ENCODE results near the gene LIPE. TPM values are rescaled to one million over a fixed set of nuclear protein-coding genes. Genes with fewer than 3 reads are reported as not detected.

LIPE gene
- total RNA-seq, 2 donors from 2014 or later, result 12.5 to 25.5 TPM

DNA sequence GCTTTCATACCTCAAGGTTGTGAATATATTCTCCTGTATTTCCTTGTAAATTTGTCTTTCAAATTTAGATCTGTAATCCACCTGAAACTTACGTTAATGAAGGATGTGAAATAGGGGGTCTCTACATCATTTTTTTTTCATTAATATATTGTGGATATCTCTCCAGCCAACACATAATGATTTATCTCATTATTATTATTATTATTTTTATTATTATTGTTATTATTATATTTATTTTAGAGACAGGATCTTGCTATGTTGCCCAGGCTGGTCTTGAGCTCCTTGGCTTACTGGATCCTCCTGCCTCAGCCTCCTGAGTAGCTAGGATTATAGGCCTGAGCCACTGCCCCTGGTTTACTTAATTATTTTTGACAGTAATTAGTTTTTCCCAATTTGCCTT, 4.3 kb upstream of the LIPE start:
- H3K4me1 Mint-ChIP-seq, result no peaks in the 10 kb centered on the region
- ATAC-seq (replicated peaks), result no peak
- no peak overlapping the region for H3K4me3 Mint-ChIP-seq
- no peaks in the 10 kb centered on the region for H3K9me3 Mint-ChIP-seq
- H3K27ac Mint-ChIP-seq, result no peak overlapping the region
- H3K27me3 Mint-ChIP-seq, result no peaks in the 10 kb centered on the region
- H3K36me3 Mint-ChIP-seq (ENCODE audit: low read depth), result no peaks in the 10 kb centered on the region

DNA sequence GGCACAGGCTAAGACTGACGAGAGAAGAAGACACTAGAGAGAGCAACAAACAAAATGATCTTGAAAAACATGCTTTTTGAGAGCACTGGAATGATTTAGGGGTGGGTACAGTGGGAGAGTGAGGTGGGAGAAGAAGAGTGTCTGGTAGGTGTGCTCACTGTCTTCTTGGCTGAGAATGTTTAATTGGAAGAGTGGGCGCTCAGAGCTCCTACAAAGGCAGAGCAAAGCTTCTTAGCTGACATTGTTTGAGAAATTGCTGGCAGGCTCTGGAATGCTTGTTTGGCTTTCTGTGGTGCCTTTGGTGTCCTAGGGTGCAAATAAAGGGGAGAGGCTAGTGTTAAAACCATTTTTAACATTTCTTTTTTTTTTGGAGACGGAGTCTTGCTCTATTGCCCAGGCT, 1.5 kb upstream of the LIPE start:
- Mint-ChIP-seq H3K4me3 (no peak overlapping the region), H3K36me3 (ENCODE audit: low read depth) (no peaks in the 10 kb centered on the region), H3K9me3 (no peaks in the 10 kb centered on the region), H3K4me1 (no peaks in the 10 kb centered on the region), H3K27me3 (no peaks in the 10 kb centered on the region), H3K27ac (no peak overlapping the region)
- no peak for ATAC-seq (replicated peaks)

DNA sequence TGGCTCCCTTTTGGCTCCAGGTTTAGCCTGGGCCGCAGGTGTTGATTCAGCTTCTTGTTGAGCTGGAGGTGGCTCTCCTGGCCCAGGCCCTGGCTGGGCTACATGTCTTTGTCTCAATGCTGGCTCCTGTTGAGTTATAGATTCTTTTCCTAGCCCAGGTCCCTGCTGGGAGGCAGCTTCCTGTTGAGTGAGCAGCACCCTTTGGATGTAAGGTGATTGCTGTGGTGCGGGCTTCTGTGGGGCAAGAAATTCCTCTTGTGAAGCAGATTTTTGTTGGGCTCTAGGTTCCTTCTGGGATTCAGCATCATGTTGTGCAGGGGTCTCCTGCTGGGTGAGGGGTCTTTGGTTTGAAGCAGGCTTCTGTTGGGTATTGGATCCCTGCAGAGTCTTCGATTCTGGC, 545 bp downstream of the LIPE start:
- ATAC-seq (replicated peaks), result no peak
- no peaks in the 10 kb centered on the region for H3K27me3 Mint-ChIP-seq
- H3K4me3 Mint-ChIP-seq, result no peak overlapping the region
- peaks cover 13% of the 10 kb centered on the region for H3K4me1 Mint-ChIP-seq
- H3K9me3 Mint-ChIP-seq, result no peaks in the 10 kb centered on the region
- no peak overlapping the region for H3K27ac Mint-ChIP-seq
- H3K36me3 Mint-ChIP-seq (ENCODE audit: low read depth), result no peaks in the 10 kb centered on the region

DNA sequence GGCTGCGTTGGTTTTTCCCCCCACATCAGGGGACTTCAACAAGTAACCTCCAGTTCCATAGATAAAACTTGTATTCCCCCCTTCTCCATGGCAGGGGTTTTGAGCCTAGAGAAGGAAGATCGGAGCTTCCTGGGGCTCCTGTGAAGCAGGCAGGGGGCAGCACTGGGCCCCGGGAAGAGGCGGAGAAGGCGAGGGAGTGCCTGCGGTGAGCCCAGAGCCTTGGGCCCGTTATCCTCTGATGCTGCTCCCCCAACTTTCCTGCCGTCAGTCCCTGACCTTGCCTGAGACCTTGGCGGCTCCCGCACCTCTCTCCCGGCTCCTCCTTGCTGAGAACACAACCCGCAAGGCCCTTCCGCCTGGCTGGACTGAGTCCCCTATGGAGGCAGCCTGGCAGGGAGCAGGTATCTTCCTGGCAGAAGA, 2.5 kb downstream of the LIPE start:
- peak overlapping the region; percentile 87 for H3K4me3 Mint-ChIP-seq
- H3K36me3 Mint-ChIP-seq (ENCODE audit: low read depth), result no peaks in the 10 kb centered on the region
- ATAC-seq (replicated peaks), result no peak
- H3K9me3 Mint-ChIP-seq, result no peaks in the 10 kb centered on the region
- no peak overlapping the region for H3K27ac Mint-ChIP-seq
- H3K4me1 Mint-ChIP-seq, result peaks cover 29% of the 10 kb centered on the region
- H3K27me3 Mint-ChIP-seq, result no peaks in the 10 kb centered on the region

DNA sequence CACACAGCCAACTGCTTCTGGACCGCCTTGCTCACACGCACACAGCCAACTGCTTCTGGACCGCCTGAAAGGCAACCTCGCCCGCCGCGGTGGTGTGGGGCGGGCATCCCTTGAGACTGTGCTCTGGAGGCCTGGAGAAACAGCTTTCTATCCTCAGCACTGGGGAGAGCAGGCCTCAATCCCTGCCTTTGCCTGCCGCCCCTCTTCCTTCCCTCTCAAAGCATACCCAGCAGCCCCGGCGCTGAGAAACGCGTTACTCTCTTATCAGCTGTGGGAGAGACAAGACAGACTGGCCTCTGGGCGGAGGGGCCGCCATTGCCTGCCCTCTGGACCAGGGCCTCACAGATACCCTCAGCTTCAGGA, 2.9 kb downstream of the LIPE start:
- Mint-ChIP-seq H3K4me3 (peak overlapping the region; percentile 87), H3K4me1 (peaks cover 29% of the 10 kb centered on the region), H3K9me3 (no peaks in the 10 kb centered on the region), H3K36me3 (ENCODE audit: low read depth) (no peaks in the 10 kb centered on the region), H3K27ac (no peak overlapping the region), H3K27me3 (no peaks in the 10 kb centered on the region)
- ATAC-seq (replicated peaks), result no peak

DNA sequence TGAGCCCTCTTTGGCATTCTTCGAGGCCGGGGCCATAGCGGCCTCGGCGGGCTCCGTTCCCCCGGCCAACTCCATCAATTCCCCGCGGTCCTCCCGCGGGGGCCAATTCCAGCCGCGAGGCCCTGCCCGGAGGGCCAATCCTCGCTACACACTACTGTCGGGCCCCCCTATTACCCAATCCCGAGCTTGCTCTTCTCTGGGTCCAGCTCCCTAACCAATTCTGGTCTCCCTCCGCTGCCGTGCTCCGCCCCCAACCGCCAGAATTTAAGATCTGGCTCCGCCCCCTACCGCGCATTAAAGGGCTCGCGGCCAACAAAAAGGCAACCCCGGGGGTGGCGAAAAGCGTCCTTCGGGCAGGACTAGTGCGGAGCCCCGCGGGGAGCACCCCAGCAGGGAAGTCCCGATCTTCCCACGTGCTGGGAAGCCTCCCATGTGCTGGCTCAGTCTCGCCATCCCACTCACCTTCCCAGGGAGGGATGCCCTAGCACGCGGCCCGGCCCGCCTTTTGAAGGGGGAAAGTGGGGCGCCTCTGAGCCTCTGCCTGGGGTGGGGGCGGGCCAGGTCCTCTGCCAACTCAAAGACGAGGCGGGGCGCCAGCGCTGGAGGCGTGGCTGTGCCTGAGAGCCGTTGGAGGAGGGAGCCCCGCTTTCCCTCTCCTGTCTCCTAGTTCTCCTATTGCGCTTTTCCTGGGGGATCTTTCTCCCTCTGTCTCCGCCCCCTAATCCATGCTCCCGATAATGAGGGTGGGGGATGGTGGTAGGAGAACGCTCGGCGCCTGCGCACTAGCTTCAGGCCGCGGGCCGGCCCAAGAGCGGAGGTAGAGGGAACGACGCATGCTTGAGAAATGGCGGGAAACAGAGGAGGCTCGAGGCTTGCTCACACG, 3.5 kb downstream of the LIPE start:
- H3K27me3 Mint-ChIP-seq, result no peaks in the 10 kb centered on the region
- no peaks in the 10 kb centered on the region for H3K36me3 Mint-ChIP-seq (ENCODE audit: low read depth)
- peaks cover 29% of the 10 kb centered on the region for H3K4me1 Mint-ChIP-seq
- H3K9me3 Mint-ChIP-seq, result no peaks in the 10 kb centered on the region
- ATAC-seq (replicated peaks), result peak; percentile 93
- peak overlapping the region; percentile 87 for H3K4me3 Mint-ChIP-seq
- H3K27ac Mint-ChIP-seq, result peak overlapping the region; percentile 81

DNA sequence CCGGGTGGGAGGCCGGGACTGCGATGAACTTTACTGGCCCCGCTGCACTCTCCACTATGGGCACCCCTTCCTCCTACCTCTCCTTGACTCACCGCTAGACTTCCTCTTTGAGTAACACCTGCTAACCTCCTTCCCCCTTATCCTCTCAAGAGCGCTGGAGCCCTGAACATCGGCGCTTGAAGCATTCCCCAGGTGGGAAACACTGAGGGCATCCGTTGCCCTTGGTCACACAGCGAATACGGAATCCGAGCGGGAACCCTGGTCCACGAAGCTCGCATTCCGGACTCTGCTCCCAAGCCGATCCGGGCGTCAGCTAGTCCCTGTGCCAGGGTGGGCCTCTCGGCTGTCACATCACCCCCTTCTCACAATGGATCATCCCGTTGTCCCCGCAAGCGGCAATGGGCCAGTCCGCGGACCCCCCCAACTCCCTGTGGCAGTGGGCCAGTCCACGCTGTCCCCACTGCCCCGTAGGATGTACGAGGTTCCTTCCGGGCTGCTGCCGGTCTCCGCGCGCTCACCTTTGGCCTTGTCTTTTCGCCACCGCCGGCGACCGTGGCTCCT, 4.2 kb downstream of the LIPE start:
- Mint-ChIP-seq H3K27me3 (no peaks in the 10 kb centered on the region), H3K4me1 (peaks cover 29% of the 10 kb centered on the region), H3K36me3 (ENCODE audit: low read depth) (peaks cover 5% of the 10 kb centered on the region), H3K4me3 (peak overlapping the region; percentile 87), H3K27ac (peak overlapping the region; percentile 81), H3K9me3 (no peaks in the 10 kb centered on the region)
- ATAC-seq (replicated peaks), result peak; percentile 69

DNA sequence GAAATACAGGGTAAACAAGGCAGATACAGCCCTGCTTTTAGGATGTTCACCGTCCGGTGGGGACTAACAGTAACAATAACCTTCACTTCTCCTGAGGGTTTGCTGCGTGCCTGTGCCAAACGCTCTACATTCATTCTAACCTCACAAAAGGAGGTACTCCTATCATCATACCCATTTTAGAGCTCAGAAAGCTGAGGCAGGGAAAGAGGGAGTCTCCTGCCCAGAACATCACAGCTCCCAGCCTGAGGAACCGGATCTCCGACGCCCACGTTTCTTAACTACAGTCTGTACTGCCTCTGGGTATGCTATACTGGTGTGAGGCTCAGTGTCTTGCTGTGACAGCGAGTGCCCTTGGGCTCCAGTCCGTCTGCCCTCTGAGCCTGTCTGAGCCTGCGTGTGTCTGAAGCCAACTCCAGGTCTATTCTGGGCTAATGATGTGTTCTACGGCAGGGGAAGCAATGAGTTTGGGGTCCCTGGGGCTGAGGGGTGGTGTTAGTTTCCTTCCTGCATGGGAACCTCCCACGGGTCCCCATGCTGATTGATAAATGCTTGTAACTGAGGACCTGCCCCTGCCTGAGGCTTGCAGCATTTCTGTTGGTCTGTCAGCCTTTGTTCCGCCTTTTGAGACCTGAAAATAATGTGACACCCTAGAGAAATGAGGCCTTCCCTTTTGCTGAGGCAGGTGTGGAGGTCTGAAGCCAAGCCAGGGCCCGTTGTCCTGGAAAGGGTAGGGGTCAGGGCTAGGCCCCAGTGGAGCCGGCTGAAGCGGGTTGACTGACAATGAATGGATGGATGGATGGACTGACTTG, 4.9 kb downstream of the LIPE start:
- Mint-ChIP-seq H3K9me3 (no peaks in the 10 kb centered on the region), H3K27ac (peak overlapping the region; percentile 81), H3K4me3 (peak overlapping the region; percentile 87), H3K27me3 (no peaks in the 10 kb centered on the region), H3K36me3 (ENCODE audit: low read depth) (peaks cover 6% of the 10 kb centered on the region), H3K4me1 (peaks cover 29% of the 10 kb centered on the region)
- no peak for ATAC-seq (replicated peaks)

DNA sequence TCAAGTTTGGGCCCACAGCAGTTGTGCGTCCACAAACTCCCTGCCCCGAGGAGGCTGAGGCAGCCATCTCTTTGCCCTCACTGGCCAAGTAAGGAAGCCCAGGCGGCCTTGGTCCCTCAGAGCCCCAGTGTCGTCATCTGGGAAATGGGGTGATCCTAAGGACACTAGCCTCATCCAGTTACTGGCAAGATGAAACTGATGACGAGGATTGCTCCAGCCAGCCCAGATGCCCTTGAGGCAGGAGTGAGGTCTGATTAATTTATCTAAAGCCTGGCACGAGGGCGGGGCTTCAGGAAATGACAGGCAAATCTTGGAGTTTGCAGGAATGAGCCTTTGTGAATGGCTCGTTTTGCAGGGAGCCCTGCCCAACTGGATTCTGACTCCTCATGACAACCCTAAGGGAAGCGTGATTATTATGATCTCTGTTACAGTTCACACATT, 5.6 kb downstream of the LIPE start:
- Mint-ChIP-seq H3K4me3 (peak overlapping the region; percentile 87), H3K4me1 (peaks cover 29% of the 10 kb centered on the region), H3K27me3 (no peaks in the 10 kb centered on the region), H3K27ac (peak overlapping the region; percentile 81), H3K9me3 (no peaks in the 10 kb centered on the region), H3K36me3 (ENCODE audit: low read depth) (peaks cover 6% of the 10 kb centered on the region)
- ATAC-seq (replicated peaks), result no peak

DNA sequence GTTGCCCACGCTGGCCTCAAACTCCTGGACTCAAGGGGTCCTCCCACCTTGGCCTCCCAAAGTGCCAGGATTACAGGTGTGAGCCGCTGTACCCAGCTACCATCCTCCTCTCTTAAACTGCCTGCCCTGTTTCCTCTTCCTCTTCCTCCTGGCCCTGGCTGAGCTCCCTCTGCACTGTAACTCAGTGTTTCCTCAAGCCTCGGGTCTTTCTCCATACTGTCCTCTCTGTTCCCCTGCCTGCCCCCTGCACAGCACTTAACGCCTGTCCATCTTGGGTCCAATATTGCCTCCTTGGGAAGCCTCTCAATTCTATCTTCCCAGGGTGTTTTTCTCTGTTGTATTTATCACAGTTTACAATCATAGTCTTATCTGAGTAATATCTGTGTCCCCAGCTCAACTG, 6.1 kb downstream of the LIPE start:
- H3K27me3 Mint-ChIP-seq, result no peaks in the 10 kb centered on the region
- peak overlapping the region; percentile 52 for H3K27ac Mint-ChIP-seq
- H3K36me3 Mint-ChIP-seq (ENCODE audit: low read depth), result peaks cover 10% of the 10 kb centered on the region
- peaks cover 29% of the 10 kb centered on the region for H3K4me1 Mint-ChIP-seq
- ATAC-seq (replicated peaks), result no peak
- peak overlapping the region; percentile 87 for H3K4me3 Mint-ChIP-seq
- no peaks in the 10 kb centered on the region for H3K9me3 Mint-ChIP-seq

DNA sequence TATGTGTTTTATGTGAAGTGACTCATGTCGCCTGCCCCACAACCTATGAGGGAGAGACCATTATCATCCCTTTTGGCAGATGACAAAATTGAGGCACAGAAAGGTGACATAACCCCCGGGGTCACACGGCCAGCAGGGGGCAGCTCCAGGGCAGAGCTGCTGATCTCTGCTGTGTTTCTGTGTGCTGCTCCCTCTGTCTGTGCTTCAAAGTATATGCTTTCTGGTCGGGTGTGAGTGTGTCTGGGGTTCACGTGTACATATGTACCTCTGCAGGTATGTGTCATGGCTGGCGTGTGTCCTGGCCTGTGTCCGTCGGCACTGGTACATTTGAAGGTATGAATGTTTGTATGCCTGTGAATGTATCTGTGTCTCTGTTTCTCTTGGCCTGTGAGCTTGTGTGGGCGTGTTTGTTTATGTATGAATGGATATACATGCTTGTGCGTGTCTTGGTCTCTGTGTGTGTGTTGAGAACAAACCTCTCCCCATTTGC, 7.1 kb downstream of the LIPE start:
- Mint-ChIP-seq H3K9me3 (no peaks in the 10 kb centered on the region), H3K4me1 (peaks cover 29% of the 10 kb centered on the region), H3K4me3 (no peak overlapping the region), H3K27me3 (no peaks in the 10 kb centered on the region), H3K27ac (peak overlapping the region; percentile 52), H3K36me3 (ENCODE audit: low read depth) (peaks cover 18% of the 10 kb centered on the region)
- peak; percentile 39 for ATAC-seq (replicated peaks)

DNA sequence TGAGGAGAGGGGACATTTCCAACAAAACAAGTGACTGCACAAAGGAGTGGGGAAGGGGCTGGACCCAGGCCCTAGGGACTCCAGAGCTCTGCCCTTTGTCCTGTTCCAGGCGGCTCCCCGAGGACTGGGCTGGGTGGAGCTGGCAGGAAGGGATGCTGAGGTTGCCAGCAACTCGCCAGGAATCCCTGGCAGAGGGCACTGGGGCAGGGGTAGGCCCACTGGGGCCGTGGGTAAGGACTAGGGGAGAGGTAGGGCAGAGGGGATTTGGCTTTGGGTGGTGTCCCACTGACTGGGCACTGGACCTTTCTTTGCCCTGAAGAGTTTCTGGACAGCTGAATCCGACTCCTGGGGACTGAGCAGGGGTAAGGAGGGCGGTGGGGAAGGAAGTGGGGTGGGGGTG, 7.9 kb downstream of the LIPE start:
- Mint-ChIP-seq H3K9me3 (no peaks in the 10 kb centered on the region), H3K36me3 (ENCODE audit: low read depth) (peaks cover 26% of the 10 kb centered on the region), H3K4me1 (peaks cover 29% of the 10 kb centered on the region), H3K4me3 (no peak overlapping the region), H3K27ac (no peak overlapping the region), H3K27me3 (no peaks in the 10 kb centered on the region)
- ATAC-seq (replicated peaks), result no peak

DNA sequence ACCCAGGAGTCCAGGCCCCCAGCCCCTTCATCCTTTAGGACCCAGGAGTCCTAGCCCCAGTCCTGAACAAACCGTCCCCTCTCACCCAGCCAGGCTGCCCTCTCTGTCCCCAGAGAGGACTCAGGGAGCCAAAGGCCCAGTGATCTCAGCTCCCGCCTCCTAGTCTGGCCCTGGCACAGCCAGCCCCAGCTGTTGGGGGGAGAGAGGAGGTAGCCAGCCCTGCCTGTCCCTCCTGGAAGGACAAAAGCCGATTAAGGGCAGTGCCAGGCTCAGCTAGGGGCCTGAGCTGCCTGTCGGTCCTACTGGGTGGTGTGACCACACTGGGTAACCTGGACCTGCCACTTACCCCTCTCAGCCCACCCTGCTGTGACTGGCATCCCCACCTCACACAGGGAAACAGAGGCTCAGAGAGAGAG, 14.5 kb downstream of the LIPE start:
- no peak for ATAC-seq (replicated peaks)
- Mint-ChIP-seq H3K4me1 (no peaks in the 10 kb centered on the region), H3K36me3 (ENCODE audit: low read depth) (peaks cover 34% of the 10 kb centered on the region), H3K27ac (no peak overlapping the region), H3K9me3 (no peaks in the 10 kb centered on the region), H3K27me3 (no peaks in the 10 kb centered on the region), H3K4me3 (no peak overlapping the region)

DNA sequence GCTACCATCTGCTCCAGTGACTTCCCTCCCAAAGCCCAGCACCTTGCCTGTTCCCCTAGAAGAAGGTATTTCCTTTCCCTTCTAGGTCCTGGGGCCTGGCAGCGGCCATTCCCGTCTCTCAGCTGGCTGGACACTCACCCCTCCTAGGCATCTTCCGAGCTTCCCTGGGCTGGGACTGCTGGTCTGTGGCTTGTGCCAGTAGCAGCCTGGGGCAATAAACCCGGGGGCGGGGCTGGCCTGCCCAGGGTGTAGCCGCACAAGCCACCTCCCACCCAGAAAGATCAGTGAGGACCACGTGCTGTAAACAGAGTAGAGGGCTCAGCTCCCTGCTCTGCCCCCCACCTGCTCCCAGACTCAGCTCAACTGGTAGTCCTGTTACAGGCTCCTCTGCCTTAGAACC, 15.0 kb downstream of the LIPE start:
- Mint-ChIP-seq H3K27ac (peak overlapping the region; percentile 39), H3K9me3 (no peaks in the 10 kb centered on the region), H3K4me3 (no peak overlapping the region), H3K4me1 (no peaks in the 10 kb centered on the region), H3K27me3 (no peaks in the 10 kb centered on the region), H3K36me3 (ENCODE audit: low read depth) (peaks cover 35% of the 10 kb centered on the region)
- no peak for ATAC-seq (replicated peaks)
